Mesenchymal stem cell (in vitro differentiated cells and primary cell): Measurements from ENCODE around the gene VAV2.

Experiments used
- DNase-seq: peaks from one replicate; pipeline ENCODE4 v3.0.0-alpha.2; 2013
- H2AFZ ChIP-seq: one replicate; pipeline ENCODE4 v1.6.1; 2013; ENCODE audit warnings: low read depth, mild to moderate bottlenecking, control low read depth, inconsistent platforms, low read length, moderate library complexity
- H2AK5ac ChIP-seq: 2 replicates; pipeline ENCODE4 v1.6.1; 2013; ENCODE audit warnings: low read length, moderate library complexity, mild to moderate bottlenecking, inconsistent platforms; ENCODE audit not compliant: severe bottlenecking
- H2BK120ac ChIP-seq: one replicate; pipeline ENCODE4 v1.6.1; 2013; ENCODE audit warnings: low read depth, mild to moderate bottlenecking, inconsistent platforms, low read length, moderate library complexity
- H2BK12ac ChIP-seq, 2 experiments: one replicate each; pipeline ENCODE4 v1.6.1; 2013; ENCODE audit warnings: inconsistent platforms in 2 of 2, low read length in 2 of 2, mild to moderate bottlenecking in 2 of 2, moderate library complexity in 2 of 2, control low read depth in 1 of 2
- H2BK15ac ChIP-seq: one replicate; pipeline ENCODE4 v1.6.1; 2013; ENCODE audit warnings: mild to moderate bottlenecking, low read depth, inconsistent platforms; ENCODE audit not compliant: poor library complexity, severe bottlenecking
- H2BK5ac ChIP-seq: 2 replicates; pipeline ENCODE4 v1.6.1; 2013; ENCODE audit warnings: low read depth, mild to moderate bottlenecking, low read length, control low read depth, inconsistent platforms; ENCODE audit not compliant: poor library complexity, severe bottlenecking
- H3K14ac ChIP-seq, 2 experiments: one replicate each; pipeline ENCODE4 v1.6.1; 2013; ENCODE audit warnings: inconsistent platforms in 2 of 2, low read length in 2 of 2, control low read depth in 1 of 2, mild to moderate bottlenecking in 1 of 2, moderate library complexity in 1 of 2
- H3K18ac ChIP-seq, 2 experiments: one replicate each; pipeline ENCODE4 v1.6.1; 2013; ENCODE audit warnings: inconsistent platforms in 2 of 2, low read length in 2 of 2, control low read depth in 1 of 2, low read depth in 1 of 2, mild to moderate bottlenecking in 1 of 2
- H3K23ac ChIP-seq, 2 experiments: one replicate each; pipeline ENCODE4 v1.6.1; 2013; ENCODE audit warnings: inconsistent platforms in 2 of 2, low read length in 2 of 2, mild to moderate bottlenecking in 2 of 2, moderate library complexity in 2 of 2, control low read depth in 1 of 2
- H3K27ac ChIP-seq: 2 replicates; pipeline ENCODE4 v1.5.1; 2013; ENCODE audit warnings: mild to moderate bottlenecking, moderate library complexity, low read length, control low read depth, inconsistent platforms; ENCODE audit not compliant: poor library complexity, severe bottlenecking
- H3K27me3 ChIP-seq, 2 experiments: 2 replicates each; pipeline versions ENCODE4 v1.6.1 to v1.7.0; 2013; ENCODE audit warnings: low read length in 2 of 2, mild to moderate bottlenecking in 2 of 2, moderate library complexity in 2 of 2, control low read depth in 1 of 2, inconsistent platforms in 1 of 2; ENCODE audit not compliant: control insufficient read depth in 1 of 2, insufficient read depth in 1 of 2
- H3K36me3 ChIP-seq, 2 experiments: 2 replicates each; pipeline versions ENCODE4 v1.6.1 to v1.7.0; 2013; ENCODE audit warnings: low read length in 2 of 2, control low read depth in 1 of 2, inconsistent platforms in 1 of 2, low read depth in 1 of 2, mild to moderate bottlenecking in 1 of 2; ENCODE audit not compliant: insufficient read depth in 2 of 2, control insufficient read depth in 1 of 2
- H3K4ac ChIP-seq, 2 experiments: one replicate each; pipeline ENCODE4 v1.6.1; 2013; ENCODE audit warnings: inconsistent platforms in 2 of 2, low read length in 2 of 2, mild to moderate bottlenecking in 2 of 2, moderate library complexity in 2 of 2, control low read depth in 1 of 2, low read depth in 1 of 2
- H3K4me1 ChIP-seq: 2 replicates; pipeline ENCODE4 v1.6.1; 2013; ENCODE audit warnings: low read depth, low read length, control low read depth; ENCODE audit not compliant: control insufficient read depth, insufficient read depth
- H3K4me2 ChIP-seq: 2 replicates; pipeline ENCODE4 v1.6.1; 2013; ENCODE audit warnings: low read length, mild to moderate bottlenecking, inconsistent platforms; ENCODE audit not compliant: poor library complexity, severe bottlenecking
- H3K4me3 ChIP-seq, 2 experiments: 2 replicates each; pipeline versions ENCODE4 v1.5.1 to v1.7.0; 2013; ENCODE audit warnings: low read length in 2 of 2, mild to moderate bottlenecking in 2 of 2, control low read depth in 1 of 2, low read depth in 1 of 2; ENCODE audit not compliant: insufficient read depth in 1 of 2
- H3K79me1 ChIP-seq: replicated peaks from 2 replicates; pipeline ENCODE4 v1.6.1; 2013; ENCODE audit warnings: mild to moderate bottlenecking, control low read depth, low read length, inconsistent platforms; ENCODE audit not compliant: poor library complexity, severe bottlenecking
- H3K9ac ChIP-seq: 2 replicates; pipeline ENCODE4 v1.7.0; 2013; ENCODE audit warnings: mild to moderate bottlenecking, low read length, moderate library complexity
- H3K9me3 ChIP-seq: 2 replicates; pipeline ENCODE4 v1.7.0; 2013; ENCODE audit warnings: mild to moderate bottlenecking, low read length; ENCODE audit not compliant: control insufficient read depth
- H4K8ac ChIP-seq: one replicate; pipeline ENCODE4 v1.6.1; 2013; ENCODE audit warnings: inconsistent platforms, mild to moderate bottlenecking, low read length, moderate library complexity
- H4K91ac ChIP-seq: one replicate; pipeline ENCODE4 v1.6.1; 2013; ENCODE audit warnings: mild to moderate bottlenecking, low read length, inconsistent platforms
- WGBS: methylation state at CpG from one replicate; pipeline ENCODE4 v1.1.7; 2013; ENCODE audit warnings: mixed read lengths; 5-methylcytosine and 5-hydroxymethylcytosine counted together

Gene VAV2

DNA sequence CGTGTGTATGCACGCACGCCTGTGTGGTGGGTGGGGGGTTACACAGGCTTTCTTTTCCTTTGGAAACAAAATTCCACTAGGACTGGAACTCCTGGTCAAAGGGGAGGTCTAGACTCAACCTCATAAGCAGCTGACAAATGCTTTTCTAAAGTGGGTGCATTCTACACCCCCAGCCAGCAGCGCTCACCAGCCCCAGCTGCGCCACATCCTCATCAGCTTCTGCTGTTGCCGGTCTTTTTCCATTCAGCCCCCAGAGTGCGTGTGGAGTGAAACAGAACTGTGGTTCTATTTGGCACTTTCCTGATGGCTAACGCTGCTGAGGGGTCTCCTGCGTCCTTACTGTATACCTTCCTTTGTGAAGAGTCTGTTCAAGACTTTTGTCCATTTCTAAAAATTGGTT is 176.3 kb downstream of the VAV2 start:
- H3K9ac ChIP-seq = no peak overlapping the region
- no peak for DNase-seq
- H2BK5ac ChIP-seq = no peak overlapping the region
- H3K4me3 ChIP-seq = no peak overlapping the region
- peaks cover 58% of the 10 kb centered on the region for H3K79me1 ChIP-seq
- no peak overlapping the region for H4K91ac ChIP-seq
- H3K4me2 ChIP-seq = no peak overlapping the region
- no peak overlapping the region for H2AK5ac ChIP-seq
- H3K9me3 ChIP-seq = no peaks in the 10 kb centered on the region
- no peak overlapping the region for H3K14ac ChIP-seq
- no peak overlapping the region for H3K4ac ChIP-seq
- 97% methylated on average over 9 of the region's 9 CpGs for WGBS
- no peak overlapping the region for H2BK120ac ChIP-seq
- no peak overlapping the region for H3K18ac ChIP-seq
- H3K27ac ChIP-seq = no peak overlapping the region
- H2AFZ ChIP-seq = no peak overlapping the region
- no peaks in the 10 kb centered on the region for H3K27me3 ChIP-seq
- peaks cover 0 to 57% of the 10 kb centered on the region in 2 experiments for H3K36me3 ChIP-seq
- no peak overlapping the region for H2BK15ac ChIP-seq
- peaks cover 7% of the 10 kb centered on the region for H3K4me1 ChIP-seq
- no peak overlapping the region for H3K23ac ChIP-seq
- H2BK12ac ChIP-seq = no peak overlapping the region
- no peak overlapping the region for H4K8ac ChIP-seq

DNA sequence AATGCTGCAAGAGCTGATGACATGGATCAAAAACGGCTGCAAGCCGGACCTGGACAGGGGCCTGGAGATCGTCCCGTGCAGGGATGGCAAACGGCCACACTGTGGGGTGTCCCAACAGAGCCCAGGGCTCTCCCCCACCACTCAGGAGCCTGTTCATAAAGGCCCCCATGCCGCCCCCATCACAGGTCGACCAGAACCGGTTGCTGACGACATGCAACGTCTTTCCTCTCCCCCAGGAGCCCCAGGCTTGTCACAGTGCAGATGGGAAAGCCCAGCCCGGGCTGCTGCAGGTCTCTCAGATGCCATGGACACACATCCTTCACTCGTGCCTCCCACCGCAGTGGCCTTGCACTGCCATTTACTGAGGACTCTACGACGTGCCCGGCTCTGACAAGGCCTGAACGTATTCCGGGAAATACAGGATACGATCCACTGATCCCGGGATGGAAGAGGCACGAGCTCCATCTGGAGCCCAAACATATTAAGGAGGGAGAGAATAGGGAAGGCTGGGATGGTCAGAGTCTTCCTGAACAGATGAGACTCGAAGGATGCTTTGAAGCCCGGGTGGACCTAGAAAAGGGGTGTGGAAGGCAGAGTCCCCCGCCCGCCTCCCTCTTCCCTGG is 177.4 kb downstream of the VAV2 start:
- Histone ChIP-seq H3K36me3 (peaks cover 0 to 63% of the 10 kb centered on the region in 2 experiments), H3K18ac (no peak overlapping the region), H4K91ac (no peak overlapping the region), H2BK5ac (peak overlapping the region; percentile 11), H3K4me2 (no peak overlapping the region), H3K27ac (no peak overlapping the region), H3K79me1 (peaks cover 65% of the 10 kb centered on the region), H2AFZ (no peak overlapping the region), H2BK12ac (no peak overlapping the region), H3K4me1 (peaks cover 2% of the 10 kb centered on the region), H2BK120ac (no peak overlapping the region), H2BK15ac (no peak overlapping the region), H3K9ac (no peak overlapping the region), H3K23ac (no peak overlapping the region), H3K14ac (no peak overlapping the region), H3K9me3 (no peaks in the 10 kb centered on the region), H3K27me3 (no peaks in the 10 kb centered on the region), H4K8ac (no peak overlapping the region), H2AK5ac (no peak overlapping the region), H3K4me3 (no peak overlapping the region), H3K4ac (no peak overlapping the region)
- WGBS = 80% methylated on average over 24 of the region's 25 CpGs
- DNase-seq = no peak

DNA sequence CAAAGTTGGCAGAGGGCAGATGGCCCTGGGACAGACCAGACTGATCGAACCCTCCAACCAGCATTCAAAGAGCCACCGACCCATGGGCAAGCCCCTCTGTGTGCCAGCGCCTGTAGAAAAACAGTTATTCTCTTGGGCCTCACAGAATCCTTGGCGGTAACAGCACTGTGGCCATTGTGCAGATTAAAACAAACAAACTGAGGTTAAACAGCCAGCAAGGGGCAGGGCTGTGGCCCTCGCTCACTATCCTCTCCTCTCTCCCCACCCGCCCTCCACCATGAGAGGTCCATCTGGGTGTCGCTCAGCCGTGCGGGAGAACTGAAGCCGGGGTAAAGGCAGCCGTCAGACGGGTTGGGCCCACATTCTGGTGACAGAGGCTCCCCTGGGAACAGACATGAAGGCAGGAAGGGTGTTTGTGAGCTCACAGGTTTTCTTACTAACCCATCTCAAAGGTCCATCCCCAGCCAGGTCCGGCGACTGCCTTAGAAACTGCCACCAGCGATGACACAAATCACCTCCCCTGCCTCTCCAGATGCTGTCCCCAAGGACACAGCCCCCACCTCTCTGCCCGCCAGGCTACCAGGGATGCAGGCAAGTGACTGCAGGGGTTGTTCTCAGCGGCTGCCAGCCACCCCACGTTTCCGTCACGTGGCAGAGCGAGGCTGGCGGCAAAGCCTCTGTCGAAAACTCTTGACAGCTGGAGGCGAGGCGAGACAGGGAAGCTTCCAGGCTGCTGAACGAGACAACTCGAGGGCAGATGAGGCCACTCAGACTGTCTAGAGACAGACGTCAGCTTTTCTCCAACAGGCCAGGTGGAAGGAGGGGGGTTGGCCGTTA is 178.2 kb downstream of the VAV2 start:
- Histone ChIP-seq H2BK5ac (peak overlapping the region; percentile 11), H3K4me2 (no peak overlapping the region), H4K91ac (no peak overlapping the region), H3K36me3 (peaks cover 5 to 71% of the 10 kb centered on the region in 2 experiments), H2BK120ac (no peak overlapping the region), H3K23ac (no peak overlapping the region), H3K14ac (no peak overlapping the region), H3K4me3 (no peak overlapping the region), H3K18ac (no peak overlapping the region), H3K27me3 (no peaks in the 10 kb centered on the region), H2BK12ac (no peak overlapping the region), H3K79me1 (peaks cover 72% of the 10 kb centered on the region), H2AFZ (no peak overlapping the region), H3K9me3 (no peaks in the 10 kb centered on the region), H3K27ac (no peak overlapping the region), H4K8ac (no peak overlapping the region), H2BK15ac (peak overlapping the region; percentile 4), H2AK5ac (no peak overlapping the region), H3K4me1 (peaks cover 2% of the 10 kb centered on the region), H3K4ac (no peak overlapping the region), H3K9ac (no peak overlapping the region)
- WGBS = 83% methylated on average over 28 of the region's 29 CpGs
- DNase-seq = peak; percentile 37

DNA sequence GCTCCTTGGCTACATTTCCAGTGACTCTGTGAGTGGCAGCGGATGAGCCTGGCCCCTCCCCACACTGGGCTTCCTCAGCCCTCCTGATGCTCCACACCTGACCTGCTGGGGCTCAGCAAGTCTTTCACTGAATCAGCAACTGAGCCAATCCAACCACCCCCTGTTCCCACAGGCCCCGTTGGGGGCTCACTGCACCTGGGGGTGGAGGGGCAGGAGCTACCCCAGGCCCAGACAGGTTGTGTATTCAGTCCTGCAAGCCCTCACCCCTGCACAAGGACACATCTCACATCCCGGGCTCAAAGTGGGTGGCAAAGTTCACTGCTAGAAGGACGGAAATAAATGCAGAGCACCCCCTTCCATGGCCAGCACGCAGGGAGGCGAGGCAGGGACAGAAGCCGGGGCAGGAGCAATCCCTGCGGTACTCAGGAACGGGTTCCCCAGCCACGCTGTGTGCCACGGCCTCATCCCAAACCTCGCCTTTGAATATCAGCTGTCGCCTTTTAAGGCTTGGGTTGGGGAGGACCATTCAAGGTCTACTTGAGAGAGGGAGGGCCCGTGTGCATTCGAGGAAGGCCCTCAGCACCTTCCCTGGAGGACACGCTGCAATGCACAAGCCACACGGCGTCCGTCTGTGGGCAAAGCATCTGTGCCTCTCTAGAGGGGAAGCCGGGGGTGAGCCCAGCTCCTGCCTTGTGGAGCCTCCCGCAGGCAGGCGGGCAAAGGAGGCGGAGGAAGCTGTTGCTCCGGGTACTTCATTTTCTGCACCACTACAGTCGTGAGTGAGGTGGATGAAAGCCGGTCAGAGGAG is 179.0 kb downstream of the VAV2 start:
- Histone ChIP-seq H3K4me1 (no peaks in the 10 kb centered on the region), H2AK5ac (no peak overlapping the region), H3K36me3 (peaks cover 13 to 76% of the 10 kb centered on the region in 2 experiments), H4K8ac (no peak overlapping the region), H2BK15ac (no peak overlapping the region), H4K91ac (no peak overlapping the region), H3K79me1 (peaks cover 74% of the 10 kb centered on the region), H2BK5ac (no peak overlapping the region), H3K14ac (no peak overlapping the region), H2BK120ac (no peak overlapping the region), H3K27ac (no peak overlapping the region), H3K4me2 (no peak overlapping the region), H3K27me3 (no peaks in the 10 kb centered on the region), H3K18ac (no peak overlapping the region), H3K4me3 (peak overlapping the region in 1 of 2 experiments; percentile 24), H3K23ac (no peak overlapping the region), H2AFZ (no peak overlapping the region), H3K9me3 (no peaks in the 10 kb centered on the region), H2BK12ac (no peak overlapping the region), H3K4ac (no peak overlapping the region), H3K9ac (no peak overlapping the region)
- 96% methylated on average over 26 of the region's 26 CpGs for WGBS
- no peak for DNase-seq
